NCI-H82 treated with DMSO at 0.1 percent for 48 hours (cell line): ENCODE measurements around the gene ARHGDIB.

ENCODE experiments used
- DNase-seq: peaks from one replicate; lab custom pipeline; 2025; ENCODE audit not compliant: unreplicated experiment; lab: John Stamatoyannopoulos, UW

ARHGDIB gene

DNA sequence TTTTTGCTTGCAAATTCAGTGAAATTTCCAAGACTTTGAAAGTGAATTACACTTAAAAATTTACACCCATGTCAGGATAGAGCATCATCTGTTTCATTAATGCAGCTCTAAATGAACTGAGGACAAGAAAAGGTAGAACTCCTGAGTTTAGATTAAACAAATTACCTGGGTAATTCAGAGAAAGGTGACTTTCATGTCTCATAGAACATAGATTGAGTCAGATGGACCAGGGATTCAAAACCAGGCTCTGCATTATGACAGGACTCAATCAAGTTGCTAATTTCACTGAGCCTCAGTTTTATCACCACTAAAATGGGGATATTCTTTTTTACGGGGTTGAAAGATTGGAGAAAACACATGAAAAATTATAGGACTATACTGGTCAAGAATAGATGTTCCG lies 4.5 kb downstream of the ARHGDIB start:
- no peak for DNase-seq

DNA sequence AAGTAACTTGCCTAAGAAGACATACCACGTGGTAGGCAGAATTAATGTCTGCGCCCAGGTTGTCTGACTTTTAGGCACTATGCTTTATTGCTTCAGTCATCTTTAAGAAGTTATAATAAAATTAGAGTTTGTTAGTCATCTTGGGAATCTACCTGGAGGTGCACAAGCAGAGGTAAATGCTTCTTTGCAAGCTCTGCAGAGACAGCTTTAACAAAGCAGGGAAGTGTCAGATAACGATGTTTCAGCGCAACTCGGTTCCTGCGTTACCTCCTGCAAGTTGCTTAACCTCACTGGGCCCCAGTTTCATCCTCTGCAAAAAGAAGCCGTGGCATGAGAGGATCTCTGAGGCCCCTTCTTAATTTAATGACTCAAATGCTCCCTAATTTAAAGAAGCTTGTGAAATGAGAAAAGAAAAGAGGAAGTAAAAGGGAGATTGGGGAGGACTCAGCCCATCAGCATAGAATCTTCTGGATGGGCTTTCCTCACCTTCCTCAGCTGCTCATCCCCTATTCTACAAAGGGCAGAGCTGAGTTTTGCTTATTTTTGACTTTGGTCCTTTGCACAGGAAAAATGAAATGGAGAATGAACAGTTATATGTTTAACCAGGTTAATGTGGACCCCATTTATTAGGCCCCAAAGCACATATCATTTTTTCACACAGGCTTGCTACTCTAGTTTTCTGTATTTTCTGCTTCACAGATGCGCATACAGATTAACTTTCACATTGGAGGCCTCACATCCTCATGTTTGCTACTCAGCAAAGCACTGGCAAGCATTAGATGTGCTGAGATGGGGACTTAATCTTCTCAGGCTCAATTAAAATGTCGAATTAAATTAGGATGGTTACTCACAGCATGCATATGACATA lies 5.1 kb downstream of the ARHGDIB start:
- DNase-seq = peak; percentile 29

GRCh38 chr12:14954269-14954668 lies 7.1 kb downstream of the ARHGDIB start:
- no peak for DNase-seq

- DNase-seq = no peak
These were observed 7.6 kb downstream of the ARHGDIB start for GRCh38 chr12:14953752-14954151.

DNA sequence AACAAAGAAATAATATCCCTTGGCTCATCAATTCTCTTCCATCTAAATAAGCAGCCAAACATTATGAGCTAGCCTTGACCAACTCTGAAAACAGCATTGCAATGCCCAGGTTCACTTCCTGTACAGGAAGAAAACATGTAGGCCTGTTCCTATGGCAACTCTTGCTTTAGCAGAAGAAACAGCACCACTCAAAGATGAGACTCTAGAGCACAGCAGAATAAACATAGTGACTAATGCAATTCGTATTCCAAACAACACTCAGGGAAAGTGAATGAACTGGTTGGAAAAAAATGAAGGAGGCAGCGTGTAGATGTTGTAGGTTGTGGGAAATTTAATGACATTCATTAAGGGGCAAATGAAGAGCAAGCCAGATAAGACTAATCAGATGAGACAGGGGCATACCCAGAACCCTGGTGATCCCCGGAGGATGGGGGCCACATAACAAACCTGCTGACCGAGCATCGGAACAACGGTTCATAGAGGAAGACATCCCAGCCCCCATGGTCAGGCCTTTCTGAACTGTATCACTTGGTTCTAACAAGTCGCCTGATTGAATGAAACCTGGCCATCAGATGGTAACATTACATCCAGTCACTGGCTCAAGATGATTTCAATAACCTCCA lies 9.0 kb downstream of the ARHGDIB start:
- no peak for DNase-seq

DNA sequence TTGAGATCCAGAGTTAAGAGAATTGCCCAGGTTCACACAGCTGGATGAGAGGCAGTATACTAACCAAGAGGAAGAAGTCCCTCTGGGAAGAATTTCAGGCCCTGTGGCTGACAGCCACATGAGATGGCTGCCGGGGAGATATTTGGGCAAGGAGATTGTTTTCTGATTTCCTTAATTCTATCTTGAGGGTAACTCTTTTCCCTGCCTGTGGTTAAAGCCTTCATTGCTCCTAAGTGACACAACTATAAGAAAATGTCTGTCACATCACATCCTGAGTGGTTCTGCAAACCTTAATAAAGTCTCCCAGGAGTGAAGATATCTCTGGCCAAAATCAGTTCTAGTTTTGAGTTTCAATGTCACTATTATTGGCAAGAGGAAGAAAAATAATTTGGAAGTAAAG lies 9.6 kb downstream of the ARHGDIB start:
- no peak for DNase-seq

DNA sequence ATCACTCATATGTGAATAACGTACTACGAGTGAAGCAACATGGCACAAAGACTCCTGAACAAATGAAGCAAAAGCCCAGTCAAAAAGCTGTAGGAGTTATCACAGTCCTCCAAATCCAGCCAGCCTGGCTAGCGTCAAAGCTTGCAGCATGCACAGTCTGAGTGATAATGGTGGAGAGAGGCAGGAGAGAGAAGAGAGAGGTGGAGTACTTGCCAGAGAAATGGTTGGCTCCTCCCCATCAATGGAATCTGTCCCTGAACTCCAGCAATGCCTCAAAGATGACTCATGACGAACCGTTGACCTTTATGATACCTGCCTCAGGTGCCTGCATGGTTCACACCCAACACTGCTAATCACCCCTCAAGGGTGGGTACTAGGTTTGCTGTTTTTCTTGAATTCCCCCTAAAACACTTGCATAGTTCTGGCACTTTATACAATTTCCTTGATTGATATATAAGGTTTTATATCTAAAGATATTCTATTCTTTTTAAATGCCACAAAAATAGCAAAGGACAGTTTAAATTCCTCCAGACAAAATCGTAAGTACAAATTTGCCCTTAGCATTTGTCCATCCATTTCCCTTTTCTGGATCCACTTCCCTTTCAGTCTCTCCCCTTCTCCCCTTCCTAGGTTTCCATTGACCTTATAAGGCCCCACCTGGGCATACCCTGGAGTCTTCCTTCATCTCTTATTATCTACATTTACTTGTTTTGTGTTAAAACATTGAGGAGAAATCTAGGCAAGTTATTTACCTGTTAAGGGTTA lies 10.2 kb downstream of the ARHGDIB start:
- DNase-seq = no peak

DNA sequence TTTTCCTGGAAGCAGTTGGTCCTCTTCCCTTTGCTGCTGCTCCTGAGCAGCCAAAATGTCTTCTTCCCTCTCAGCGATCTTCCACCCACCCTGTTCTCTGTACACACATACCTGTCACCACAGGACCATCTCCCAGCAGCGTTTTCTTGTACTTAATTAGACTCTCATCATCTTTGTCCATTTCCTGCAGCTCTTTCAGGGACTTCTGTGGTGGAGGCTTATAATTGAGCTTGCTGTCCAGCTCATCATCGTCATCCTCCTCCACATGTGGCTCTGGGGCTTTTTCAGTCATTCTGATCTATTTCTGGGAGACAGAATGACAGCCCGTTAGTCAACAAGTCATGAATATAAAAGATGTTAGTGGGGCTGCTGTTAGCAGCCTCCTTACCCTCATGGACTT lies 11.0 kb downstream of the ARHGDIB start:
- no peak for DNase-seq

DNA sequence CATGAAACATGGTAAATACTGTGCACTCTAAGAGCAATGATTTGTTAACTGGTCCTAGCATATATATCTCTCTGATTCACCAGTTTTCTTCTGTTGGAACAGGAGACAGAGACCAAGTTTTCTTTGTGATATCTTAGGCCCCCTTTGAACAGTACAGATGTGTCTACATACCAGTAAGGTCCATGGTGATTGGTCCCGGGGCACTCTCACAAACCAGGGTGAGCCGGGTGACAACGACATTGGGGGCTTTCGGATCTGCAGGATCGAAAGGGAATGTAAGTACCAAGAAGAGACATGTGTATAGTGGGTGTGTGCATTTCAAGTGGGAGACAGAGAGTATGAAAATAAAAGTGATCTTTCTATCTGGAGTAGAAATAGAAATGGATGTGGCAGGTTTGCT lies 11.8 kb downstream of the ARHGDIB start:
- DNase-seq = no peak

DNA sequence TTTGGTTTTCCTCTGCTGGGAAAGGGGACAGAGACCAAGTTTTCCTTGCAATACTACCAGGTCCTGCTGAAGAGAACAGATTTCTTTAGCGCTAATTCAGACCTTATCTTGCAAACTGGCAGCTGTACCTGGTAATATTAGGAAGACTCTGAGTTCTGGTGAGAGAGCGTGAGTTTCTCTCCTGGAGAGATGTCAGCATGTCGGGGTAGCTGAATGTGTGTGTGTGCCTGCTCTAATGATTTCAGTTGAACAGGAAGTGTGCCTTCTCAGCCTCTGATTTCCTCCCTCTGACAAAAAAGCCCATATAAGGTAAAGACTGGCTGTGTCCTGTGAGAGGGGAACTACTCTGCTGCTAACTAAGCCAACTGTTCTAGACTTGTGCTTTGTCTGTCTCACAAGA lies 12.7 kb downstream of the ARHGDIB start:
- DNase-seq = no peak

DNA sequence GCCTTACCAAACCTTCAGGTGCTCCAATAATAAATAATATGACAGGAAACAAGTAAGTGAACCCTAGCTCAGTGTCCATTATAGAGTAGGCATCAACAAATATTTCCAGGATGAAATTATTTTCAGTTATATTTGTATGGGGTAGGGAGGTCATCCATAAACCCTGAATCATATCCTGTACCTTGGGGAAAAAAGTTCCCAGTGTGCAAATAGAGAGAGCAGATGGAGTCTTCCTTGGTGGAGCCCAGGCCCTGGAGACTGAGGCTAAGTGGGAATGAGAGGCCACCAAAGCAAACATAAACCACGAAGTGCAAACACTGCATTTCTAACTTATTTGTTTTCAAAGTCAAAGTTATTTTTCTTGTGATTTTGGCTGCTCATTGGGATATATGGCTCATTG lies 14.5 kb downstream of the ARHGDIB start:
- DNase-seq = no peak

DNA sequence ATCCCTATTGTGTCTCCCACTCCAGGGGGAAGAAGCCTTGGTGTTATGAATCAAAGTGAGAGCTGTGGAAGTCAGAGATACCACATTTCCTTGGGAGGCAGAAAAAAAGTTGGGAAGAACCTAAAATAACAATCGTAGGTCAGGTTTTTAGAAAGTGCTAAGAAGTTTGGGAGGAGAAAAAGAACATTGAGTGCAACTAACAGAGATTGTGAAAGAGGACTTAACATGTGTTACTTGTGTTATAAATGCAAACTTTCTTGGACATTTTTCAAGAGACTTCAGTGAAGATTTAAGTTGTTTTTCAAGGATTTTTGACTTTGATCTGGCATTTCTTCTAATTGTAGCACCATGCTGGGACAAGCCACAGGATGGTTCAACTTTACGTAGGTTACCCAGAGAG lies 15.2 kb downstream of the ARHGDIB start:
- no peak for DNase-seq

DNA sequence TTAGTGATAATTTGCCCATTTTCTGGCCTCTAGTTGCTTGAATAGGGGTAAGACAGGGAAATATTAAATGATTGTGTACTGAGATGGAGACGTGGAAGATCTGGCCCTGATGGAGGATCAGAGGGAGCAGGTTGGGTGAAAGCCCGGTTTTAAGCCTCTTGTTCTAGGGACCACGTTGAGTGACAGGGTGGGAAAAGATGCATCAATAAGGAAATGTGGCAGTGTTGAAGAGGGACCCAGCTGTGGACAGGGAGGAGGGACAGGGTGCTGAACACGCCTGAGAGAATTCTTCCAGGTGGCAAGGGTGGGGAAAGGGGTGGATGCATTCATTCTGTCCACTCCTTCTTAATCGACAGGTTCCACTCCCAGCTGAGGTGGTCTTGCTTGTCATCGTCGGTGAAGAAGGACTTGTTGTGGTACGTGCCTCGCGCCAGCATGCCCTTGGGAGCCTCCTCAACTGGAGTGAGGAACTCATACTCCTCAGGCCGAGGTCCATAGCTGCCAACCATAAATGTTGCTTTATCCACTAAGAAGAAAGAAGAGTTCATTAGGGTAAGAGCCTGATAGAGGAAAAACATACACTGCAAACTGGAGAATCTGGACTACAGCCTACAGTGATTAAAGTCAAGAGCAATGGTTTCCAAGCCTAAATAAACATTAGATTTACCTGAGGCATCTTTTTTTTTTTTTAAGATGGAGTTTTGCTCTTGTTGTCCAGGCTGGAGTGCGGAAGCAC lies 19.0 kb downstream of the ARHGDIB start:
- DNase-seq = no peak

GRCh38 chr12:14941369-14941768 lies 20.0 kb downstream of the ARHGDIB start:
- DNase-seq = no peak

DNA sequence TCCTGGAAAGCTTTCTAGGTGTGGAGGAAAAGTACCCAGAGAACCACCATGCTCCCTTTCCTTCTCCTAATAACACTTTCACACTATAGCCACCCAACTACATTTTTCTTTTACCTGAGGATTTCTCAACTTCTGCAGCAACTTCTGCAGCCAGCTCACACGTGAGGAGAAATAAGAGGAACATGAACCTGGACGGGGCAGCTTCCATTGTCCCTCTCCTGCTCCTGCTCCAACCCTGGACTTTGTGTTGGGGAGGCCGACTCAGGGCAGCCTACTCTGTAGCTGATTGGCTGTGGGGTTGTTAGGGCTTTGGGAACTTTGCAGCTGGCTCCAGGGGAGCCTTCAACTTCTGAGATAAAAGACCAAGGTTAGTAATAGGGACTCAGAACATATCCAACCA lies 23.1 kb downstream of the ARHGDIB start, which contains the start of gene ERP27:
ERP27 (minus strand) TSS at position 237 of the 400 bp plus-strand sequence; CDS start at position 208, 29 bp downstream.
- DNase-seq = no peak

DNA sequence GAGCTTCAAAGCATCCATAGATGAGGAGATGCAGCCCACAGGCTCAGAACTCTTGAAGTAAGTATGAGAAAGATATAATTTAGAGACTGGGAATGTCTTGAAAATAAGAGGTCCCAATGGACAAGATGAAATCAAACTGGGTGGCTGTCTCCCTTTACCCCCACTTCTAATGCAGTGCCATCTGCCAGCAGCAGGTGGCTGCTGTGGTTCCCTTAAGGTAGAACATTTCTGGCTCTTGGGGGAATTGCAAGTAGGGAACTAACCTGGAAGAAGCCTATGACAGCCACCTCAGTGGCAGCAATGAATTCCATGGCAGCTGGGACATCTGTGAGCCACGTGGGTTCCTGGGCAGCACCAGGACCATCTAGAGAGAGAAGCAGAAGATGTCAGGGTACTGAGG lies 23.7 kb downstream of the ARHGDIB start:
- DNase-seq = peak; percentile 54

DNA sequence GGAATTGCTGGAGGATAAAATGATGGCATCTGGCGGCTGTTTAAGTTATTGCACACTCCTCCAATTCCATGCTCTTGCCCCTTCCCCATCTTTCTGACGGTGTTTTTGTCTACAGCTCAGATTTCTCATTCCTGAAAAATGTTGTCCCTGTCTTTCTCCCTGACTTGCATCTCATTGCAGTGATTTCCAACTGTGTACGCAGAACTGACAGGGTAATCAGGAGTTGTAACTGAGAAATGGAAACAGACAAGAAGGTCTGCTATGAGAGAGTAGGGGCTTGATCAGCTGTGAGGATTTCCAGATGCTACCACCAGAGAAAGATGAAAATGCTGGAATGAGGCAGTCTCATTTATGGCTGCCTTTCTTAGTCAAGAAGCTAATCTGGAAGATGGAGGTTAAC lies 24.4 kb downstream of the ARHGDIB start:
- no peak for DNase-seq

GRCh38 chr12:14936224-14936861 lies 25.1 kb downstream of the ARHGDIB start:
- peak; percentile 93 for DNase-seq

GRCh38 chr12:14935031-14935430 lies 26.4 kb downstream of the ARHGDIB start:
- DNase-seq = no peak

DNA sequence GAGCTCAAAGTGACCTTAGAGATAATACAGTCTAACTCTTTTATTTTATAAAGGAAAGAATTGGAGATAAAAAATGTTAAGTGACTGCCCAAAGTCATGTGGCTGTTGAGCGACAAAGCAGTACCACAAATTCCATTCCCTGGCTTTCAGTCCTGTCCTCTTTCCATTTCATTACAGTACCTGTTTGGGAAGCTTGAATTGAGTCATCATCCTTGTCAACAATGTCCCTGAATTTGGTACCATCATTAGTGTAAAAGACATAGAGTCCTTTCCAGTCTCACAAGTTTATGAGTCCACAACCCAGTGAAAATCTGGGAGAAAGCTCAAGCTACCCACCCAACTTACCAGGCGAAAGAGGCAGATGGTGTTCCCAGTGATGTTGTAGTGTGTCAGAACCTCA lies 26.9 kb downstream of the ARHGDIB start:
- DNase-seq = no peak
